OCI-M1 (cell line): ENCODE data around the gene GATA6.
"Not testable (repeated sequence)": the region's sequence is repeated elsewhere in the genome, so short reads cannot be mapped to it uniquely, and the experiment has no call there.

ENCODE experiments used
- DNase-seq: peaks from one replicate; lab custom pipeline; 2025; lab: John Stamatoyannopoulos, UW

GATA6 gene

GRCh38 chr18:22204996-22205395 lies 35.6 kb downstream of the GATA6 start:
- DNase-seq: no peak

- no peak for DNase-seq
These were observed 37.8 kb downstream of the GATA6 start for GRCh38 chr18:22207021-22207758.

- no peak for DNase-seq
These were observed 40.9 kb downstream of the GATA6 start for GRCh38 chr18:22210311-22210754.

- DNase-seq: peak; percentile 79
These were observed 42.3 kb downstream of the GATA6 start for GRCh38 chr18:22211657-22212056.

- no peak for DNase-seq
These were observed 44.1 kb downstream of the GATA6 start for GRCh38 chr18:22213333-22213973.

GRCh38 chr18:22214731-22215528 lies 45.5 kb downstream of the GATA6 start:
- DNase-seq: peak; percentile 36

- no peak for DNase-seq
These were observed 49.4 kb downstream of the GATA6 start for GRCh38 chr18:22218835-22219234.

- DNase-seq: no peak
These were observed 50.4 kb downstream of the GATA6 start for GRCh38 chr18:22219568-22220355.

- not testable (repeated sequence) for DNase-seq
These were observed 51.2 kb downstream of the GATA6 start for GRCh38 chr18:22220585-22220984.

- peak; percentile 45 for DNase-seq
These were observed 52.0 kb downstream of the GATA6 start for GRCh38 chr18:22221350-22221749.

GRCh38 chr18:22223254-22223964 lies 54.0 kb downstream of the GATA6 start:
- DNase-seq: peak; percentile 55

- DNase-seq: no peak
These were observed 54.6 kb downstream of the GATA6 start for GRCh38 chr18:22223965-22224322.

GRCh38 chr18:22224339-22224738 lies 55.0 kb downstream of the GATA6 start:
- DNase-seq: no peak

GRCh38 chr18:22226801-22227200 lies 57.4 kb downstream of the GATA6 start:
- no peak for DNase-seq

- DNase-seq: no peak
These were observed 59.6 kb downstream of the GATA6 start for GRCh38 chr18:22228976-22229375.

- no peak for DNase-seq
These were observed 60.2 kb downstream of the GATA6 start for GRCh38 chr18:22229456-22230124.

GRCh38 chr18:22230471-22230945 lies 61.1 kb downstream of the GATA6 start:
- no peak for DNase-seq

GRCh38 chr18:22233266-22233665 lies 63.9 kb downstream of the GATA6 start:
- no peak for DNase-seq

GRCh38 chr18:22238036-22238435 lies 68.6 kb downstream of the GATA6 start:
- DNase-seq: peak; percentile 33

GRCh38 chr18:22238681-22239080 lies 69.3 kb downstream of the GATA6 start:
- DNase-seq: no peak

GRCh38 chr18:22241921-22242361 lies 72.6 kb downstream of the GATA6 start:
- no peak for DNase-seq
